GM19452 (cell line): ENCODE measurements around the gene PELI3.

Experiments
- ATAC-seq: cut with Tn5 transposase; IDR thresholded peaks from one replicate; pipeline ENCODE4 v1.9.1; 2021; ENCODE audit not compliant: unreplicated experiment

PELI3 gene

DNA sequence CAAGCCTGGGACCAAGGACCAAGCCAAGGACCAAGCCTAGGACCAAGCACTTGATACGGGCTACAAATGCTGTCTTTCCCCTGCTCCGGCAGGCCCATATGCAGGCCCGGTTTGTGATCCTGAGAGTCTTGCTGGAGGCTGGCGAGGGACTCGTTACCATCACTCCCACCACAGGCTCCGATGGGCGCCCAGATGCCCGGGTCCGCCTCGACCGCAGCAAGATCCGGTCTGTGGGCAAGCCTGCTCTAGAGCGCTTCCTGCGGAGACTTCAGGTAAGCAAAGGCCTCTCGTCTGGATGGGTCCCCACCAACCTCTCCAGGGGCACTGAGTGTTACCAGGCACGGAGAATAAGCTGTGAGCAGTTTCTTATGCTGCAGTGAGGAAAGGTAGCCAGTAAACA is 30.5 kb downstream of the PELI3 start:
- no peak for ATAC-seq

GRCh38 chr11:66498506-66498905 is 31.8 kb downstream of the PELI3 start:
- ATAC-seq: no peak

GRCh38 chr11:66505276-66505816 is 38.6 kb downstream of the PELI3 start:
- no peak for ATAC-seq

DNA sequence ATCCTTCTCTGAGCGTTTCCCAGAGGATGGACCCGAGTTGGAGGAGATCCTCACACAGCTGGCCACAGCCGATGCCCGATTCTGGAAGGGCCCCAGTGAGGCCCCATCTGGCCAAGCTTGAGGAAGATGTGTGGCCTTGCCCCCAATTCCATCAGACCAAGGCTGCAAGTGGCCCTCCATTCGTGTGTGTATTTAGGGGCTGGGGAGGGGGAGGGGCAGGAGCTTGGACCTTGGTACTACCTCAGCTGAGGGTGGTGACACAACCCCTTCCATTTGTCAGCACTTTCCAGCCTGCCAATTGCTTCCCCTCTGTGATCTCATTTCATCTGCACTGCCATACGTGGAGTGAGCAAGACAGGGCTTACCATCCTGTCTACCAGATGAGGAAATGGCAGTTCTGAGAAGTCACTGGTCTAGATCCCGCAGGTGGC is 42.4 kb downstream of the PELI3 start:
- ATAC-seq: no peak

DNA sequence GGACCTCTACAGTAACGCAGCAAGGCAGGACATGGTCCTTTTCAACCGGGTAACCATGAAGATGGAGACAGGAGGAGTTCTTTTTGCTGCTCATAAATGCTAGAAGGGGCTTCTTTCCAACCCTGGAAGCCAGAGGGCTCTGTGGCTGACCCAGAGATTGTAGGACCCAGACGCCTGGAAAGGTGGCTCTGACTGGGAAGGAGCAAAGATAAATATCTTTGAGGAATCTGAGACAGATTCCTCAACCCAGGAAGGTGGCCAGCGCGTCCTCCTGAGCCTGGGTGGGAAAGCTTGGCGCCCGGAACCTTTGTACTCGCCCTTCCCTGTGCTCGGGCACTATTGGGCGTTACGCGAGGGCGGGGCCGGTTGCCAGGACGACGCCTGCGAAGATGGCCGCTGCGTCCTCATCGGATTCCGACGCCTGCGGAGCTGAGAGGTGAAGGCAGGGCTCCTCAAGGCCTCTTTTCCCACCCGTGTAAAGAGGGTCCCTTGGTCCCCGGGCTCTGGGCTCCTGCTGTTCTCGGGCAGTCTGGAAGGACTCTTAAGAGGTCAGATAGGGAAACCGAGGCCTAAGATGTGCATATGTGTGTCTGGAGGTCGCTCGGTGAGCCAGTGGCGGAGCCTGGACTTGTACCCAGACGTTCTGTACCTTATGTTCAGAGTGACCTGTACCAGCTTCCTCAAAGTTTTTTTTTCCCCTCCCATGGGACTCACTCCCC is 43.7 kb downstream of the PELI3 start, which contains the start of gene BBS1:
Gene BBS1, plus strand, starts transcription at position 365 of the 719 bp plus-strand sequence. Its CDS starts 25 bp downstream, at position 390.
- ATAC-seq: peak; percentile 96

DNA sequence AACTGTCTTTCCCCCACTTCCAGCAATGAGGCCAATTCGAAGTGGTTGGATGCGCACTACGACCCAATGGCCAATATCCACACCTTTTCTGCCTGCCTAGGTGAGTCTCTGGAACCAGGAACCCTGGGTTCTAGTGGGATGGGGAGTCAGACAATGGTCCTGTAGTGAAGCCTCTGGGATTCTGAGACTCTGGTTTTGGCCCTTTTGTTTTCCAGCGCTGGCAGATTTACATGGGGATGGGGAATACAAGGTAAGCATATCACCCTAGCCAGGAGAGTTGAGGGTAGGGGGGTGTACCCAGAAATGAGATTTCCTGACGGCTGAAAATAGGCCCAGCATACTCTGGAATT is 44.3 kb downstream of the PELI3 start:
- no peak for ATAC-seq

- ATAC-seq: no peak
Observed at GRCh38 chr11:66523611-66524010, 56.9 kb downstream of the PELI3 start.

DNA sequence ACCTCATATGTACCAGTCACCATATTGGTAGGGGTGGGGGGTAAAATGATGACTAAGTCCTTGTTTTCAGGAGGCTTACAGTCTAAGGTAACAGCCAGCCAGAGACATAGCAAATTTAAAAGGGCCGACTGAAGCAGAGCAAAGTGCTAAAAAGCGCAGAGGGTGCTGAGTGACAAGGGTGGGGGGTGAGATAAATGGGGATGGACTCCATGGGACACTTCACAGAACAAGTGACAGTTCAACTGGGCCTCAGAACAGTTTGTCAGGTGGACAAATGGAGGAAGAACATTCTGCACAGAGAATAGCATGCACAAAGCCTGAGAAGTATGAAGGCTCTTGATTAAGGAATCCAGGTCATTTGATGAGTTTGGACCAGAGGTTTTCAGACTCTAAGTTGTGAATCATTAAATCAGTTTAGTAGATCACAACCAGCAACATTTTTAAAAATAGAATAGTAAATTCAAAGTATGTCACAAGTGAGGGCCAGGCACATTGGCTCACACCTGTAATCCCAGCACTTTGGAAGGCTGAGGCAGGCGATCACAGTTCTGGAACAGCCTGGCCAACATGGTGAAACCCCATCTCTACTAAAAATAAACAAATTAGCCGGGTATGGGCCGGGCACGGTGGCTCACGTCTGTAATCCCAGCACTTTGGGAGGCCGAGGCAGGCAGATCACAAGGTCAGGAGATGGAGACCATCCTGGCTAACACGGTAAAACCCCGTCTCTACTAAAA is 57.8 kb downstream of the PELI3 start:
- no peak for ATAC-seq
